ENCODE data around the gene GET4.
"Not testable (repeated sequence)": the region's sequence is repeated elsewhere in the genome, so short reads cannot be mapped to it uniquely, and the experiment has no call there.

Gene GET4

DNA sequence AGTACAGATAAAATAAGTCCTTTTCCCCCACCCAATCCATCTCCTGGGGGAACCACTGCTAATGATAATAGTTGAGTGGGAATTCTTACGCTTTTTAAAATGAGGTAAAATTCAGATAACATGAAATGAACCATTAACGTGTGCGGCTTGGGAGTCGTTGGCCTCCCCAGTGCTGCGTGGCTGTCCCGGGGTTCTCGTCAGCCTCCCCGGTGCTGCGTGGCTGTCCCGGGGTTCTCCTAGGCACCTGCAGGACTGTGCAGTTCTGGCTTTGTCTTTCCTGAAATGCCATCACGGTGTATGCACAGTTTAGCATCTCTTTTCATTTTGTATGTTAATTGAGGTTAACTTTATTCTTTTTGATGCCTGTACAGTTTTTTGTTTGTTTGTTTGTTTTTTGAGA lies 30.6 kb upstream of the GET4 start:
- DNase-seq = no peak

DNA sequence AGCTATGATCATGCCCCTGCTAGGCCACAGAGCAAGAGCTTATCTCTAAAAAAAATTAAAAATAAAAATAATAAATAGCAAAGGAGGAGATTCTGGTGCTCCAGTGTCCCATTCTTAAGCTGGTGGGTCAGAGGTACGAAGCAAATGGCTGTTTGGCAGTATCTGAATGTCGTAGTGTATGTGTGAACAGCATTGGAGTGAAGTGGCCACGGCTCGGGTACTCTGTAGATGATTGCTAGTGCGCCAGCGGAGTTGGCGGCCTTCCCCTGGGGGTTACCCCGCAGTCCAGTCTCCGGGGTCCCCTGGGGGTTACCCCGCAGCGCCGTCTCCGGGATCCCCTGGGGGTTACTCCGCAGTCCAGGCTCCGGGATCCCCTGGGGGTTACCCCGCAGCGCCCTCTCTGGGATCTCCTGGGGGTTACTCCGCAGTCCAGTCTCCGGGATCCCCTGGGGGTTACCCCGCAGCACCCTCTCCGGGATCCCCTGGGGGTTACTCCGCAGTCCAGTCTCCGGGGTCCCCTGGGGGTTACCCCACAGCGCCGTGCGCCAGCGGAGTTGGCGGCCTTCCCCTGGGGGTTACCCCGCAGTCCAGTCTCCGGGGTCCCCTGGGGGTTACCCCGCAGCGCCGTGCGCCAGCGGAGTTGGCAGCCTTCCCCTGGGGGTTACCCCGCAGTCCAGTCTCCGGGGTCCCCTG lies 29.2 kb upstream of the GET4 start:
- not testable (repeated sequence) for DNase-seq

DNA sequence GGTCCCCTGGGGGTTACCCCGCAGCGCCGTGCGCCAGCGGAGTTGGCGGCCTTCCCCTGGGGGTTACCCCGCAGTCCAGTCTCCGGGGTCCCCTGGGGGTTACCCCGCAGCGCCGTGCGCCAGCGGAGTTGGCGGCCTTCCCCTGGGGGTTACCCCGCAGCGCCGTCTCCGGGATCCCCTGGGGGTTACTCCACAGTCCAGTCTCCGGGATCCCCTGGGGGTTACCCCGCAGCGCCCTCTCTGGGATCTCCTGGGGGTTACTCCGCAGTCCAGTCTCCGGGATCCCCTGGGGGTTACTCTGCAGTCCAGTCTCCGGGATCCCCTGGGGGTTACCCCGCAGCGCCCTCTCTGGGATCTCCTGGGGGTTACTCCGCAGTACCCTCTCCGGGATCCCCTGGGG lies 28.6 kb upstream of the GET4 start:
- not testable (repeated sequence) for DNase-seq

DNA sequence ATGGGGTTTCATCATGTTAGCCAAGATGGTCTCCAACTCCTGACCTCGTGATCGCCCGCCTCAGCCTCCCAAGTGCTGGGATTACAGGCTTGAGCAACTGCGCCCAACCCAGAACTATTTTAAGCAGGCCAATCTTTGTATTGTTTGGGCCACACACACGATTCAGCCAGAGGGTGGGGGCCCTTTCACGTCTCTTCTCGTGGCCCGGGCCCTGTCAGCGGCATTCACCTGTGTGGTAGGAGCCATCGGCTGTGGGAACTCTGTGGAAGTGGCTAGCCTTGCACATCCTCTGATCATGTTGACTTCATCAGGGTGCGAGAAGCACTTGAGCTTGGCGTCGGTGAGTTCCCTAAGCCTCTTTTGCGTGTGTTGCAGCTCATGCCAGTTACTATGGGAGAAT lies 27.2 kb upstream of the GET4 start:
- no peak for DNase-seq

DNA sequence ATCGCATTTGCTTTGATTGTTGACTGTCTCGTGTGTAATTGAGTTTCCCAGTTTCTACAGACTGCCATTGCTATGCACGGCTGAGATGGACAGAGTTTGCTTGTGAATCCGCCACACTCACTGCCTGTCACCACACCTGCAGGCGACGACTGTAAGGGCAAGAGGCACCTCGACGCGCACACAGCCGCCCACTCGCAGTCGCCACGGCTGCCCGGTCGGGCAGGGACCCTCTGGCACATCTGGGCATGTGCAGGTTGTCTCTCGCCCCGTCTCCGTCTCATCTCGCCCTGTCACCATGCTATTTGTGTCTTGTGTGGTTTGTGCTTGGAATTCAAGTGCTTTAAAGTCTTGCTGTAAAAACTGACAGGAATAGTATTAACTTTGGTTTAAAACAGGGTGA lies 26.6 kb upstream of the GET4 start:
- no peak for DNase-seq

DNA sequence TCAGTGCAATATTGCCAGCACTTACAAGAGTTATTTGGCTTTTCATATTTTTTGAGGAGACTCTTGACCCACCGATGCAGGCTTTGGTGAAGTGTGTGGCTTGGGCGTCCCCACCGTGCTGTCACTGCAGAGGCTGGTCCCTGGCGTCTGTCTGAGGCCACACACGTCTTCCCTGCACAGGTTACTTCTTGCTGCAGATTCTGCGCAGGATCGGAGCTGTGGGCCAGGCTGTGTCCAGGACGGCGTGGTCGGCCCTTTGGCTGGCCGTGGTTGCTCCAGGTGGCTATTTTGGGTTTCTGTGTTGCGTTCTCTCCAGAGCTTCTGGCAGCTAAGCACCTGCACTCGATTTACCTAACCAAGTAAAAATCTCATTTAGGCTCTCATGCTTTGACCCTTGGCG lies 25.1 kb upstream of the GET4 start:
- no peak for DNase-seq

DNA sequence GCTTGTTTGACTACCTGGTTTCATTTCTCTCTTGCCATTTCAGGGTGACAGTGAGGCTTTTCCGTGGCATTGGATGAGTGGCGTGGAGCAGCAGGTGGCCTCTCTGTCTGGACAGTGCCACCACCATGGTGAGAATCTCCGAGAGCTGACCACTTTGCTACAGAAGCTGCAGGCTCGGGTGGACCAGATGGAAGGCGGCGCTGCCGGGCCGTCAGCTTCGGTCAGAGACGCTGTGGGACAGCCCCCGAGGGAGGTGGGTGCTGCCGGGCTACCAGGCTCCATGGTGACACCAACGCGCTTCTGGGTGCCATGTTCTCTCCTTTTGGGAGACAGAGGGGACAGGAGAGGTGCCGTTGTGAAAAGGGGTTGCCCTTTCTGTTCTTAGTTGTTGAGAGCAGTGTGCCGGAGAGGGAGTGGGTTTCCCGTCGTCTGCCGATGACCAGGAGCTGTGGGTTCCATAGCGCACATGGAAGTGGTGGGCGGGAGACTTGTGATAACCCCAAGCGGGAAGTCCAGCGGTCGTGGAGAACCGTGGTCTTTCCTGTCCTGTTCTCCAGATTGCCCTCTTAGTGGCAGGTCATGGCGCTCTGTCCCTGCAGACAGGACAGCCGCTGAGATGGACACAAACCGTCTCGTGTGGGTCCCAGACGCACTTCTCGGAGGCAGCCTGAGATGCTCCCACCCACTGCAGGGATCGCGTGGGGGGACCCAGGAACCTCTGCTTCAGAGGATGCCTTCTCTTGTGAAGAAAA lies 22.8 kb upstream of the GET4 start:
- DNase-seq = no peak

DNA sequence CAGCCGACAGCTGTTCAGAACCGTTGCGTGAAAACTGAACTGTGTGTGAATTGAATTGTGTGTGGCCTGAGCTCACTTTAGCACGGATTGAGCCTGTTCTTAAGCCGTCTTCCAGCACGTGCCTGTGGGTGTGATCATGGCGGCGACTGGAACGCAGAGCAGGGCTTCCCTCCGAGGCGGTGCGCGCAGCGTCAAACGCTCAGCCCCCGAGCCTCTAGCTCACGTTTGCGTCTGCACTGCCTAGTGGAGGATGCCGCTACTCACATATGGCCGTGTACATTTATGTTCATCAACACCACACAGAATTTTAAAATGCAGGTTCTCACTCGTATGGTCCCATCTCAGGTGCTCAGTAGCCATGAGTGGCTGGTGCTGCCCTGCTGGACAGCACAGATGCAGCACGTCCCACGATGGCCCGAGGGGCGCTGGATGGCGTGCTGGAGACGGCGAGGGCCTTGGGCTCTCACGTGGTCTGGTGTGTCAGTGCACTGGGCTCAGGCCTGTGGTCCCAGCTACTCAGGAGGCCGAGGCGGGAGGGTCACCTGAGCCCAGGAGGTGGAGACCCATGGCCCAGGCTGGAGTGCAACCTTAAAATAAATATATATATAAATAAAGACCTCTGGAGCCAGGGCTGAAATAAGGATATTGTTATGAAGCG lies 22.1 kb upstream of the GET4 start:
- DNase-seq = no peak

DNA sequence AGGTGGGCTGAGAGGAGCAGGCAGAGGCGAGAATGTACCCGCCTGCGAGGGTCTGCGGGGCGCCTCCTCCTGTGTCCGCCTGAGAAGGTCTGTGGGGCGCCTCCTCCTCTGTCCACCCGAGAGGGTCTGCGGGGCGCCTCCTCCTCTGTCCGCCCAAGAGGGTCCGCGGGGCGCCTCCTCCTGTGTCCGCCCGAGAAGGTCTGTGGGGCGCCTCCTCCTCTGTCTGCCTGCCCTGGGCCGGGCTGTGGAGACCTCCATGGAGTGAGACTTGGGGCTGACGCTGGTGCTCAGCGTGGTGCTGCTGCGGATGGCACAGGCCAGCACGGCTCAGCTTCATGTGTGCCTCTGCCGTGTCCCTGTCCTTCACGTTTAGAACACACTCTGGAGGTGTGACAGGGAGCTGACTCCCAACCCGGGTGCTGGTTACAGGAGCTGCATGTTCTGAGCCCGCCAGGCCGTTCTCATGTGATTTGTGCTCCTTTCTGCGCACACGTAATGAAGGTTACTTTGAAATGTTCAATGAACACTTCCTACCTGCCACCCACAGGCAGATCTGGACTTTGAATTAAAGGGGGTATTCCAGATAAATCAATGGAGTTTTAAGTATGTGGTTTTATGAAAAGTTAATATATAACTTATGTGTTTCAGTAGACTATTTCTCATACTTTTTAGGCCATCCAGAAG lies 20.5 kb upstream of the GET4 start:
- no peak for DNase-seq

DNA sequence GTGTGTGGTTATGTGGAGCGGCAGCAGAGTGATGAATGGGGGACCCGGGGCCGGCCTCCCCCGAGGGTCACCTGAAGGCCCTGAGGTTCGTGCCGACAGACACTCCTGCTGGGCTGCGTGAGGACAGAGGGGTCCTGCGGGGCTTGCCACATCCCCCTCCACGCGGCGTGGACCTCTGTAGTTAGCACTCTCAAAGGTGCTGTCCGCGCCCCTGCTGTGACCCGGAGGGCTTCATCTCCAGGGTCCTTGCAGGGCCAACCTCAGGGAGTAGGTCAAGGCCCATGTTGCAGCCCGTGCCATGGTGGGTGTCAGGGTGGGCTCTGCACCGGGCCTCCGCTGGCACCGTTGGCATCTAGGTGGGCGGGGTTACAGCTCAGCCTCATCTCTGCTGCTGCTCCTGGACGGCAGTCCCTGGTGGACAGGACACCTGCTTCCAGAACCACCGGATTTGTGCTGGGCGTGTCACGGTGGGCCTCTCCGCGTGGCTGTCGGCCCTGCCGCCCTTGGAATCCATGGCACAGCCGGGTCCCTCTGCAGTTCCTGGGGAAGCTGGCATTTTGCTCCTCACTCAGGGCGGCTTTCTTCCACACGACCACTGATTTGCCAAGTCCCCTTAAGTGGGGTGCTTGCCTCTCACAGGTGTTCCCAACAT lies 19.8 kb upstream of the GET4 start:
- DNase-seq = no peak

DNA sequence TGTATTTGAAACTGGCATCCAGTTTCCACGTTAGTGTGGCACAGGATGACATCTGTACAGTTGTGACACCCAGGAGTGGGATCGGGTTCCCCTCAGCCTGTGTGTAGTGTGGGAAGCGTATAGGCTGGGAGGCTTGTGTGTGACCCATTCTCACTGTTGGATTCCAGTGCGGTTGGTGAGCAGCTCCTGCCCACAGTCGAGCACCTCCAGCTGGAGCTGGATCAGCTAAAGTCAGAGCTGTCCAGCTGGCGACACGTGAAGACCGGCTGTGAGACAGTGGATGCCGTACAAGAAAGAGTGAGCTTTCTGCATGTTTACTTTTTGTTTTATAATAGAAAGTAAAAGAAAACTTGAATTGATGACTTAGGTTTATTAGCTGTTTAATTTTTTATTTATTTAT lies 18.7 kb upstream of the GET4 start:
- DNase-seq = no peak

DNA sequence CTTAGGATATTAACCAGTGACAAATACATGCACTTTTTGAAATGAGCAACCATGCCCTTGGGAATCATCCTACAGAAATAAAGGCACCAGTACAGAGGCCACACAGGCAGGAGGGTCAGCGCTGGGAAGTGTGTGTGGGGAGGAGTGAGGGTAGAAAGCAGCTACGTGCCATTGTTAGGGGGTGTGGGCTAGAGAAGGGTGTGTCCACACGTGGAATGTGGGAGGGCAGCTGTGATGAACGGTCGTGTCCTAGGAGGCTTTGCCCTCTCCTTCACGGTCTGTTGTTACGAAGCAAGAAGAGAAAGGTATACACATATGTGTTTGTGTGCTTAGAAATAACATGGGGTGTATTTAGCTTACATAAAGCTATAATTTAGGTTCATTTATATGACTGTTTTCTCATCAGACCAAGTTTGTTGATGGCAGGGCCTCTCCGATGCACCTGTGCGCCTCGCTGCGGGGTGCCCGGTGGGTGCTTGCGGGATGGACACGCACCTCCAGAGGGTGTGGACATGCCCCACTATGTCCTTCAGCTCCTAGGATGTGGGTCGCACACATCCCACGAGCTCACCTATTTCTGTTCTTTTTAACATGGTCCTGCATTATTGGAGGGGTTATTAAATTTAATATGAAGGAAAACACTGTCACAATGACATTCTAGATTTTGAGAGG lies 16.9 kb upstream of the GET4 start:
- DNase-seq = no peak

DNA sequence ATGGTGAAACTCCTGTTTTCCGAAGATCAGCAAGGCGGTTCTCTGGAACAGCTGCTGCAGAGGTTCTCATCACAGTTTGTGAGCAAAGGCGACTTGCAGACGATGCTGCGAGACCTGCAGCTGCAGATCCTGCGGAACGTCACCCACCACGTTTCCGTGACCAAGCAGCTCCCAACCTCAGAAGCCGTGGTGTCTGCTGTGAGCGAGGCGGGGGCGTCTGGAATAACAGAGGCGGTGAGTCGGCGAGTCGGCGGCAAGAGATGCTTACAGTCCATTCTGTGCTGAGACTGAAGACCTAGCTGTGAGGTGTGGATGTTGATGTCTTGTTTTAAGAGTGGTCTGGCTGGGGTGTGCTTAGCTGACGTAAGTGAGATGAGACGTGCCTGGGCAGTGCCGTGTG lies 16.2 kb upstream of the GET4 start:
- no peak for DNase-seq

DNA sequence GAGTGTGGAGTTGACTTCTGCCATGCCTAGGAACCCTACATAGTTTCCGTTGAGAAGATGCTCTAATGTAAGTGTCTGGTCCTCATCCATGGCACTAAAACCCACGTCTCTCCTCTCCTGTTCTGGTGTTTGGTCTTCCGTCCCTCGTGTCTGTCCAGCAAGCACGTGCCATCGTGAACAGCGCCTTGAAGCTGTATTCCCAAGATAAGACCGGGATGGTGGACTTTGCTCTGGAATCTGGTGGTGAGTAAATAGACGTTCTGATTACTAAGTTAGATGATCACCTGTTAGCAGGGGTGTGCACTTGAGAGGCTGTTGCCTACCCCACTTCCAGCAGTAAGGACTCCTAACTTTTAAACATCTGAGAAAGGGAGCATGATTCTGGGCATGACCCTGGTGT lies 15.1 kb upstream of the GET4 start:
- no peak for DNase-seq

DNA sequence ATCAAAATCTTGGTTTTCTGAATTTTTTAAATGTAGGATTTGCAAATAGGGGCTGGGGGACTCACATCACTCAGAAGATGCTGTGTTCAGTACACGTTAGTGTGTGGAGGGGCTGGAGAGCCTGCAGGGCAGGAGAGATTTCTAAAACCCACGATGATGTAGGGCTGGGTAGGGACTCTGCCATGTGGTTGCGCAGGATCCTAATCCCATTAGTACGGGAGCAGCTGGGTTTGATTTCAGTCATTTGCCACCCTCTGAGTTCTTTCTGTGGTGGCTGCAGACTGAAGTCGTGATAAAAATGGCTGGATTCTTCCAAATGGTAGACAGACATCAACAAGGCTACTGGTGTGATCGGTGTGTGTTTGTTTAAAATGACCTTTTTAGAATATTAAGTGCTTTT lies 14.2 kb upstream of the GET4 start:
- DNase-seq = no peak

DNA sequence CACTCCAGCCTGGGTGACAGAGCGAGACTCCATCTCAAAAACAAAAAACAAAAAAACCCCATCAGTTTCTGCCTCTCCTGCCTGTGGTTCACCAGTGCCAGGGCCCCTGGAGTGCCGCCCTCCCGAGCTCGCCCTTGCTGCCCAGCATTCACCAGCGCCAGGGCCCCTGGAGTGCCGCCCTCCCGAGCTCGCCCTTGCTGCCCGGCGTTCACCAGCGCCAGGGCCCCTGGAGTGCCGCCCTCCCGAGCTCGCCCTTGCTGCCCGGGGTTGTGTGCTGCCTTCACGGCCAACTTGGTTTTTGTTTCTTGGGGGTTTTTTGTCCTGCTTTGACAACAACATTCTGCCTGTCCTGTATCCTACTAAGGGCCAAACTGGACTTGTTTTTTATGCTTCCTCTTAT lies 13.2 kb upstream of the GET4 start:
- no peak for DNase-seq

DNA sequence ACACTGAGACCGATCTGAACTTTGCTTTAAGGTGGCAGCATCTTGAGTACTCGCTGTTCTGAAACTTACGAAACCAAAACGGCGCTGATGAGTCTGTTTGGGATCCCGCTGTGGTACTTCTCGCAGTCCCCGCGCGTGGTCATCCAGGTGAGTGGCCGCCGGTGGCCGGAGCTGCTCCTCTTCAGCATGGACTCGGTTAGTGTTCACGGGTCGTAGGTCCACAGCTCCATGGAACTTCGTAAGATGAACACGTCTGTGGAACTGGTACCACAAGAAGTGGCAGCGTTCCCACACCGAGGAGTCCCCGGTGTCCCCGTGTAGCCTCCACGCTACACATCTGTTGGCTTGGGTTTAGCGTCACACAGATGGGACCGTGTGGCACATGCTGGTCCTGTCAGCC lies 10.4 kb upstream of the GET4 start:
- no peak for DNase-seq

DNA sequence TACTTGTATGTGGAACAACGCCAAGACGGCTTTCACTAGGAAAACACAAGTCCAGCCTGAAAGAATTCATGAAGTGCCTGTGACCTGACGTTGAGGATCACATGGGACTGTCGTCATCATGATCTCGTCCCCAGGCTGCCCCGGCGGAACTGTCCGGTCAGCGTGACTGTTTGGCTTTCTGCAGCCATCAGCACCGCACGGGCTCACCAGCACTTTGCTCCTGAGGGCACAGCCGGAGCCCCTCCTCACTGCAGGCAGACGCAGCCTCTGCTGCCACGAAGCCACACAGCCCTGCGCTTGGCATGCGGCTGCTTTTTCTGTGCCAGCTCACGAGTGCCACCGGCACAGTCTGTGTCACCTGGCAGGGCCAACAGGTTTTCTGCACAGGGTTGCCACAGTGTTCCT lies 9.4 kb upstream of the GET4 start:
- DNase-seq = no peak

DNA sequence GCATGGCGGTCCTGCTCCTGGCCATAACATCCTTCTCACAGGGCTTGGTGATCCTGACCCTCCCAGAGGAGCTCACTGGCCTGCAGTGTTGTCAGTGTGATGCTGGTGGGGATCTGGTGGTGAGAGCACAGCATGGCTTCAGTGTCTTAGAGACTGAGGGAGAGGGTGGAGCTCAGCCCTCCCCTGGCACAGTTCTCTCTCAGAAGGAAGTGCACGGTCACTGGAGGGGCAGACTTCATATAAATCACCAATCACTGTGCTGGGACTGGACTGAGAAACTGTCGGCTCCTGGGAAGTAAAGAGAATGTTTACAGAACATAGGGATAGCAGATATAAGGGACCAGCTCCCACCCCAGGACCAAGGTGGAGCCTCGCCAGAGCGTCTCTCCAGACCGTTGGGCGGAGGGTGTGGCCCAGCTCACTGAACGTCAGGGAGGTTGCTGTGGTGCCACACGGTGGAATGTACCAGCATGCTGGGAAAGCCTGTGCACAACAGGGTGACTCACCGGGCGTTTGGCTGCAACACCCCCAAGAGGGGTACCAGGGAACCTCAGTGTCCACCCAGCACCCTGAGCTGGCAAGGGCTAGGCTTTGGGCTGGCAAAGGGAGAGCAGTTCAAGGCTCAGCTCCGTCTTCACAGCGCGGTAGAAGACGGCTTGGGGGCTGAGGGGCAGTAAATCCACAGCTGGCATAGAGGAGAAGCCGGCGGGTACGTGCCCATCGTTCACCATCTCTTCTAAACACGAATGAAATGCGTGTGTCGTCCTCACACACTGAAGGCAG lies 8.8 kb upstream of the GET4 start:
- no peak for DNase-seq

DNA sequence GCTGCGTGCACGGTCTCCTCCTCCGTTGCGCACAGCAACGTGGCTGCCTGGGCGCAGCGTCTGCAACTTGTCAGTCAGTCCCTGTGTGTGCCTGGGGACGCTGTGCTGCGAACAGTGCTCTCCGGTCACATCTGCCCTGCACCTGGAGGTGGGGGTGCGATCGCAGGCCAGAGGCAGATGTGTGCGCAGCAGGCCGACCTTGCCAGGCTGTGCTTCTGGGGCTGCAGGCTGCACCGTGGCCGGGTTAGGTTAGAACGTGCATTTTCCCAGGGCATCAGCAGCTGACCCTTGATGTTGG lies 8.2 kb upstream of the GET4 start:
- no peak for DNase-seq

DNA sequence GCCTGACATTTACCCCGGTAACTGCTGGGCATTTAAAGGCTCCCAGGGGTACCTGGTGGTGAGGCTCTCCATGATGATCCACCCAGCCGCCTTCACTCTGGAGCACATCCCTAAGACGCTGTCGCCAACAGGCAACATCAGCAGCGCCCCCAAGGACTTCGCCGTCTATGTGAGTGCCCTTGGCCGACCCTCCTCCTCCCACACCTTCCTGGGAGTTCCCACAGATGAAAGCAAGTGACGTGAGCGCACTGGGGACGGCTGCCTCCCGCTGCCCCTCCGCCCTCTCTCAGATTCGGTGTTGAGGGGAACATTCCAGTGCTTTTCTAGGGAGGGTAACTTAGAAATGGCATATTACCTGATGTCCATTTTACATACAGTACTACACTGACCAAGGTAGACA lies 7.0 kb upstream of the GET4 start:
- no peak for DNase-seq

DNA sequence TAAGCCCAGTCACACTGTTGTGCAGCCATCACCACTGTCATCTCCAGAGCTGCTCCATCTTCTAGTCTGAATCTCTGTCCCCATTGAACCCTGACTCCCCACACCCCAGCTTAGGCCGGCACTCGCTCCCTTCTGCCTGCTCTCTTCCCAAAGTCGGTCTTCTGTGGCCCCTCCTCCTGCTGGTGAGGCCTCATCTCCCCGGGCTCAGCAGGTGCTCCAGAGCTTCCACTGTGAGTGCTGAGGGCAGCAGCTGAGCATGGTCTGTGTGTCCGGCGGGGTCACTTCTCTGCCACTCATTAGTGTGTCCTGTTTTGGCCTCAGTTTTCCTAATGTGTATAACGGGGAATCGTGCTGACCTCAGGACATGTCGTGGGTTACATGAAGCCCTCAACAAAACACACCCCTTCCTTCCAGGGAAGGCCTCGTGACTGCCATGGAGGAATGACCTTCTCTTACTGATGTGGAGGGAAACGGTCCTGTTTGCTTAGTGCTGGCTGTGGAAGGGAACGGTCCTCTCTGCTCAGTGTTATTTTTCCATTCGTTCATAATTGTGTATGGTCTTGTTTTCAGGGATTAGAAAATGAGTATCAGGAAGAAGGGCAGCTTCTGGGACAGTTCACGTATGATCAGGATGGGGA lies 4.3 kb upstream of the GET4 start:
- no peak for DNase-seq

All from activated naive CD4-positive, alpha-beta T cell treated with Interleukin-2 at 50 U/mL for 16 hours (primary cell).